Stimulated activated CD4-positive, alpha-beta T cell treated with anti-CD3 and anti-CD28 coated beads, Interleukin-15, amount 100 ng/mL, for 24 hours (primary cell): ENCODE results near the gene NEIL1.
A peak's percentile ranks its signal among the peaks of the same experiment; 100 is the strongest.
"Not testable (repeated sequence)": the region's sequence is repeated elsewhere in the genome, so short reads cannot be mapped to it uniquely, and the experiment has no call there.

Experiments
- DNase-seq: peaks from one replicate; pipeline ENCODE4 v3.0.0-alpha.2; 2020

NEIL1 gene

GRCh38 chr15:75333654-75334419 lies 13.0 kb upstream of the NEIL1 start:
- not testable (repeated sequence) for DNase-seq

- DNase-seq, result no peak
These were observed 11.5 kb upstream of the NEIL1 start for GRCh38 chr15:75335313-75335704.

DNA sequence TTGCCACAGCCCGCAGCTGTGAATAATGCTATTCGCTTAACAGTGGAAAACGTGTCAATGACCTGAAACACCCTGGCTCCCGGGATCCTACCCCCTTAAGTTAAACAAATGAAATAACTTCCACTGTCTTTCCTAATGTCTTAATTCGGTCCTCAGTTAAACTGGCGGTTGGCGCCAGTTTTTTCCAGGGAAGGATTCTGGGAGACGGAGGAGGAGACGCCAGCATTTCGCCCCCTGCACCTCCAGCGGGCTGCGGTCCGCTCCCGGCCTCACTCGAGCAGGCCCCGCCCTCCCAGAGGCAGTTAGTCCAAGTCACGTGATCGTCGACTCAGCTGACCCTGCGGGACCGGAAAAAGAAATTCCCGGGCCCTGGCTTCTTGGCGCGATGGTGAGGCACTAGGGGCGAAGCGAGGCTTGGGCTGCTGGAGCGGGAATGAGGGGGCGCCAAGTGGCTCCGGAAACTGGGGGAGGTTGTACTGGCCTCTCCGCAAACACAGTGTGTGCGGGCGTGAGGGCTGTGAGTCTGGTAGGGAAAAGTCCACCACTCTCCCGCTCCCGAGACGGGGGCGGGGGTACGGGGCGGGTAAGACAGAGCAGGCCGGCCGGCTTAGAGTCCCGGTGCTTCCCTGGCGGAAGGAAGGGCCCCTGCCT lies 11.0 kb upstream of the NEIL1 start, which contains the start of gene COMMD4:
COMMD4 (plus strand) TSS at position 359 of the 651 bp plus-strand sequence; CDS start at position 386, 27 bp downstream.
- DNase-seq, result peak; percentile 93

GRCh38 chr15:75338661-75339240 lies 8.1 kb upstream of the NEIL1 start:
- DNase-seq, result no peak

- DNase-seq, result no peak
These were observed 7.2 kb upstream of the NEIL1 start for GRCh38 chr15:75339531-75340240.

- no peak for DNase-seq
These were observed 4.6 kb upstream of the NEIL1 start for GRCh38 chr15:75342221-75342620.

- not testable (repeated sequence) for DNase-seq
These were observed 2.9 kb upstream of the NEIL1 start for GRCh38 chr15:75343953-75344352.

DNA sequence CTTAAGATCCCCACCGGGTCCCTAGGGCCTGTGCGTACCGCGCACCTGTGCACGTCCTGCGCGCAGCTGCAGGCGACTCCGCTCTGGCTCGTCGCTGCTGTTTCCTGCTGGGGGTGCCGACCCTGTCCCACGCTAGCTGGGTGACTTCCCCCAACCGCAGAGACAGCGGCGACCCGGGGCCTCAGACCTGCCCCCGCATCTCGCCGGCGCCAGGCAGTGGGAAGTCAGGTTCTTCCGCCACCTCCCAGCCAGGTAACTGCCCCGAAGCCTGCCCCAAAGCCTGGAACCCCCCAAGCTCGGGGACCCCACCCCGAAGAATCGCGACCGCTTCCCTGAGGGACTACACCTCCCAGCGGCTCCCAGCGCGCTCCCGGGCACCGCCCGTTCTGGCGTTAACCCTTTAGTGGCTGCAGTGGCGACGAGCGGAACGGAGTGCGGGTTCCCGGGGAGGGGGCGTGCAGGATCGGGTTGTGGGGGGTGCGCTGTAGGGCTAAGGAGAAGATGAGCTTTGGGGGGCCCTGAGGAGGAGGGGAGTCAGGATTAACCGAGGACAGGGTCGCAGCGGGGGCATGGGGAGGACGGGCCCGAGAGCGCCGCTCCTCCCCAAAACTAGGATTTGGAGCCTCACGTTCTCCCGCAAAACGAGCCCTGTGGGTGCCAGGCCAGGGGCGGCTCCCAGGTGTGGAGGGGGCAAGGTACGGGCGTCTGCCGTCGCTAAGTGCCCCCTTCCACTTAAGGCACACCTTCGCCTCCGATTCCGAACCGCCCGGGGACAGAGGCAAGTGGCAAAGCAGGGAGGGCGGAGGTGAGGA lies 589 bp downstream of the NEIL1 start:
- DNase-seq, result peak; percentile 61

GRCh38 chr15:75348034-75348561 lies 1.3 kb downstream of the NEIL1 start:
- no peak for DNase-seq

DNA sequence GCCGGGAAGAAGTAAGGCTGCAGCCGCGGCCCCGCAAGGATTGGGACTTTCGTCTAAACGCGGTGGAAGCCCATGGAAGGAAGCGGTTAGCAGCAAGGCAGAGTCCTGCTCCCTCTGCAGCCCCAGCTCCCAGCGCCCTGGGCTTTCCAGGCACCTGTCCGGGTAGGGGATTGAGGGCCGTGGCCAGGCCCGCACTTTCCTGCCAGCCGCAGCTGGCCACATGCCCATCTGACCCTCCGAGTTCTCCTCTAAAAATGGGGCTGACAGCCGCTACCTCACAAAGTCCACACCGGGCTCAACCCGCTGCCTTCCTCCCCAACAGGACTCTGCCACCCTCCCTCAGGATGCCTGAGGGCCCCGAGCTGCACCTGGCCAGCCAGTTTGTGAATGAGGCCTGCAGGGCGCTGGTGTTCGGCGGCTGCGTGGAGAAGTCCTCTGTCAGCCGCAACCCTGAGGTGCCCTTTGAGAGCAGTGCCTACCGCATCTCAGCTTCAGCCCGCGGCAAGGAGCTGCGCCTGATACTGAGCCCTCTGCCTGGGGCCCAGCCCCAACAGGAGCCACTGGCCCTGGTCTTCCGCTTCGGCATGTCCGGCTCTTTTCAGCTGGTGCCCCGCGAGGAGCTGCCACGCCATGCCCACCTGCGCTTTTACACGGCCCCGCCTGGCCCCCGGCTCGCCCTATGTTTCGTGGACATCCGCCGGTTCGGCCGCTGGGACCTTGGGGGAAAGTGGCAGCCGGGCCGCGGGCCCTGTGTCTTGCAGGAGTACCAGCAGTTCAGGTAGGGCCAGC lies 1.9 kb downstream of the NEIL1 start:
- no peak for DNase-seq

DNA sequence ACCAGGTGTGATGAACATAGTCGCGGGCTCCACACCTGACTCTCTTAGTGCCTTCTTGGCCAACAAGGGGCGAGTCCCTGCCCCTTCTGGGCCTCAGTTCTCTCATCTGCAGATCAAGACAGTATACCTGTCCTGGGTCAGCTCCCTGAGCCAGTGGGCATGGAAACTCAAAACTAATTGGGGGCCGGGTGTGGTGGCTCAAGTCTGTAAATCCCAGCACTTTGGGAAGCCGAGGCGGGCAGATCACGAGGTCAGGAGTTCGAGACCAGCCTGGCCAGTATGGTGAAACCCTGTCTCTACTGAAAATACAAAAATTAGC lies 2.5 kb downstream of the NEIL1 start:
- DNase-seq, result not testable (repeated sequence)

GRCh38 chr15:75349851-75350588 lies 3.2 kb downstream of the NEIL1 start:
- peak; percentile 80 for DNase-seq

DNA sequence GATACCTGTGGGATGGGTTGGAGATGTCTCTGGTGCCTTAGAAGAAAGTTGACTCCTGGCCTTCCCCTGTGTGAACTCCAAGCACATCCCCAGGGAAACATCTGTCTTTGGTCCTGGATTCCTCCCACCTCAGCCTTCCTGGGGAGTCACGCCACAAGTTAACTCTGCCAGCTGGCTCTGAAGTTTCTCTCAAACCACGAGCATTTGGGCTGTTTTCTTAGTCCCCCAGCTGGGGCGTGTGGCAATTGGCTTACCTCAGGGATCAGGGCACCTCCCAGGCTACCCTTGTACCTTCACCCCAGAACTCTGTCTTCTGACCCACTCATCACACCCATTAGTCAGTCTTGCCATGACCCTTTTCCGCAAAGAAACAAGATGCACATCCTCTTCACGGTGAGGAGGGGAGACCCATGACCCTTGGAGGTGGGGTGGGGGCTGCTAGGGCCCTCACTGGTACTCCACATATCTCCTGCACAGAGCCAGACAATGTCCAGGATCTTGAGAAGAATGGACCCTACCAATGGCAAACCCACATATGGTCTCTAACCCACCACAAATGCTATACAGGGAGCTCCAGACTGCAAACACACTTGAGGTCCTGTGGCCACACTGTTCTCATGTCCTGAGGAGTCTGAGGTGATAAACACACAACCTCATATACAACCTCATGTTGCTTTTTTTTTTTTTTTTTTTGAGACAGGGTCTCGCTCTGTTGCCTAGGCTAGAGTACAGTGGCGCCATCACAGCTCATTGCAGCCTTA lies 3.9 kb downstream of the NEIL1 start:
- peak; percentile 21 for DNase-seq

- DNase-seq, result no peak
These were observed 5.6 kb downstream of the NEIL1 start for GRCh38 chr15:75352186-75353080.

GRCh38 chr15:75353604-75354003 lies 6.8 kb downstream of the NEIL1 start:
- no peak for DNase-seq

DNA sequence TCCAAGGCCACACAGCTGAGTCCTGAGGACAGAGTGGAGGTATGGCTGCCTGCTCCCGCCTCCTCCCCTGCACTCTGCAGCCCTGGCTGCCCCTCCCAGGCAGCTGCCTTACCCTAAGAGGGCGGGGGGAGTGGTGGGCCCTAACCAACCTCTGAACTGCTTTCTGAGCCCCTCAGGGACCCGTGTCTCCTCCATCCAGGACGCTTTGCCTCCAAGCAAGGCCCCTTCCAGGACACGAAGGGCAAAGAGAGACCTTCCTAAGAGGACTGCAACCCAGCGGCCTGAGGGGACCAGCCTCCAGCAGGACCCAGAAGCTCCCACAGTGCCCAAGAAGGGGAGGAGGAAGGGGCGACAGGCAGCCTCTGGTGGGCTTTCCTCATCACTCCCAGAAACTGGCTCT lies 7.6 kb downstream of the NEIL1 start:
- DNase-seq, result no peak

GRCh38 chr15:75355369-75355768 lies 8.5 kb downstream of the NEIL1 start:
- DNase-seq, result no peak

- DNase-seq, result no peak
These were observed 9.2 kb downstream of the NEIL1 start for GRCh38 chr15:75356006-75356405.

DNA sequence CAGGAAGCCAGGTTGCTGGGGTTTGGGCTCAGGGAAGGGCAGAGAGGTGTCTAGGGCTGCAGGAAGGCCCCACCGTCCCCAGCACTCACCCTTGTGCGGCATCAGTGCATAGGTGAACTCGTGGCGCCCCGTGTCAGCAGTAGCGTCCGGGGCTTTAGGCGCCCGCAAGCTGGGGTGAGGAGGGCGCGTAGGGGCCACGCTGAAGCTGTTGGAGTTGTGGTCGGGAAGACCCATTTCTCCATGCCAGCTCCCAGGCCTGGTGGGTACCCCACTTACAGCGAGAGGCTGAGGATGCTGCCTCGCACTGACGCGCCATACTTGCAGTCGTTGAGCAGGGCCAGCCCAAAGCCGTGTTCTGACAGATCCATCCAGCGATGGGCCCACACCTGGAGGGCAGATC lies 9.7 kb downstream of the NEIL1 start:
- DNase-seq, result no peak
